Activated gamma-delta T cell treated with Interleukin-2 at 50 U/mL for 16 hours (primary cell): ENCODE results near the gene SNX6.
A peak's percentile ranks its signal among the peaks of the same experiment; 100 is the strongest.

Source experiments
- DNase-seq: peaks from one replicate; pipeline ENCODE4 v3.0.0-alpha.2; 2020

The SNX6 gene

DNA sequence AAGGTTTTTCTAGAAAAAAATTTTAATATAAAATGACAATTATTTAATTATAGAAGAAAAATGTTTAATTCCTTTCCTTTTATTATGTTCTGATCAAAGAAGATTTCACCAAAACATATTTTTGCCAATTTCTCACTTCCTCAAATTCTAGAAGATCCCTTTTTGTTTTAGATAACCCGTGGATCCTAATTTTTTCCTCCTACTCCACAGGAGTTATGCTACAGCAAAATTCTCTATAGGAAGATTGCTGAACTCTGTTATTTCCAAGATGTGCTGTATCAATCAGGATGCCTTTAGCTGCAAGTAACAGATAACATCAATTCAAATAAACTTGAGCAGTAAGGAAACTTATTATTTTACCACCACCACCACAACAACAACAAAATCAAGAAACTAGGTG, 3.8 kb upstream of the SNX6 start:
- DNase-seq = no peak

DNA sequence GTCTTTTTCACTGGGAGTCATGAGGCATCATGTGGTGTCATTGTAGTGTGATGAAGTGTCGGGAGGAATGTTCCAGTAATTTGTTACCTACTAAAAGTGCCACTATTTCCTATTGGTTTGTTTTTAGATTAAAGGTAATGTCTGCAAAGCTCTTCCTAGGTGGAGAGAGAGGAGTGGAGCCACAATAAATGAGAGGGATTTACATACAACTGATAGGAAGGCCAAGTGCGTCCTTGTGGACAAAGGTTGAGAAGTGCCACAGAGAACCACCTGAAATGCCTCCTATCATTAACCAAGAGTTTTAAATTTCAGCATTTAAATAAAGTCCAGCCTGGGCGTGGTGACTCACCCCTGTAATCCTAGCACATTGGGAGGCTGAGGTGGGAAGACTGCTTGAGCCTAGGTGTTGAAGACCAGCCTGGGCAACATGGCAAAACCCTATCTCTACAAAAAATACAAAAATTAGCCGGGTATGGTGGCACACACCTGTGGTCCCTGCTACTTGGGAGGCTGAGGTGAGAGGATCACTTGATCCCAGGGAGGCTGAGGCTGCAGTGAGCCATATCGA, 2.5 kb upstream of the SNX6 start:
- DNase-seq = no peak

GRCh38 chr14:34629344-34629656, 648 bp downstream of the SNX6 start:
- no peak for DNase-seq

GRCh38 chr14:34628681-34629135, 1.2 kb downstream of the SNX6 start:
- peak; percentile 12 for DNase-seq

DNA sequence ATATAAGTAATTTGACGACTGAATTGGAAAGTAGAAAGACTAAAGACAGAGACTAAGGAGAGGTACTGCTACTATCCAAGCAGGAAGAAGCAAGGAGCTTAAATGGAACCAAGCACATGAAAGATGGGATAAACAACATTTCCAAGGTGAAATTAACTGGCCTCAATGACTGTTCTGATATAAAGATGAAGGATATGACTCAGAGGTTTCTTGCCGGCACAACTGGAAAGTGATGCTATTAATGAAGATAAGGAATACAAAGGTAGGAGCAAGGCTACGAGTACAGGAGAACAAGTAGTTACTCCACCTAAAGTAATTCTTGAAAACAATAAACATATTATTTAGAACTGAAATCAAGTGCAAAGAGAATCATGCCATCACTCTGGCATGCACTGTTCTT, 6.4 kb downstream of the SNX6 start:
- no peak for DNase-seq

- no peak for DNase-seq
Measured at GRCh38 chr14:34620839-34621238, 9.1 kb downstream of the SNX6 start.

- DNase-seq = no peak
Measured at GRCh38 chr14:34620115-34620514, 9.8 kb downstream of the SNX6 start.

DNA sequence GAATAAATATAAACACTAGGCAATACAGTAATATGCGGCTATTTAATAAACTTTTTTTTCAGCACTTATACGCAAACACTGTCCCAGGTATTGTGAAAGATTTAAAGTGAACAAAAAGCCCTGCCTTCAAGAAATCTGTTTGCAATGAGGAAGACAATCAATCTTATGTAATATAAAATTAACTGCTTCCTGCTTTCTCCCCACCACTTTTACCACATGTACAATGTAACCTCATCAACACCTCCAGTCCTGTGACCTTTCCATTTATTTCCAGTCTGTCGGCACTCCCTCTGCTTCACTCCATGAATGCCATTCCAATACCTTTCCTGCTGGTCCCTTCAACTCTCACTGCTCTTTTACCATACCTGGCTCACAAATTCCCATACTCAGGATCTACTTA, 10.5 kb downstream of the SNX6 start:
- DNase-seq = no peak

DNA sequence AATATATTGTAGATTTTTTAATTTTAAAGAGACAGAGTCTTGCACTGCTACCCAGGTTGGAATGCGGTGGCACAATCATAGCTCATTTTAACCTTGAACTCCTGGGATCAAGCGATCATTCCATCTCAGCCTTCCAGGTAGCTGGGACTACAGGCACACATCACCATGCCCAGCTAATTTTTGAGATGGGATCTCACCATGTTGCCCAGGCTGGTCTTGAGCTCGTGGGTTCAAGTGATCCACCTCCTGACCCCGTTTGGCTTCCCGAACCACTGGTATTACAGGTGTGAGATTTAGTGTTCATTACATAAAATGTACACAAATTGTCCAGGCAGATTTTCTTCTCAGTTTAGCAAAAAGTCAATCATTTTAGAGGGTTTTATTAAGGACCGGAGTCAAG, 13.6 kb downstream of the SNX6 start:
- DNase-seq = no peak

DNA sequence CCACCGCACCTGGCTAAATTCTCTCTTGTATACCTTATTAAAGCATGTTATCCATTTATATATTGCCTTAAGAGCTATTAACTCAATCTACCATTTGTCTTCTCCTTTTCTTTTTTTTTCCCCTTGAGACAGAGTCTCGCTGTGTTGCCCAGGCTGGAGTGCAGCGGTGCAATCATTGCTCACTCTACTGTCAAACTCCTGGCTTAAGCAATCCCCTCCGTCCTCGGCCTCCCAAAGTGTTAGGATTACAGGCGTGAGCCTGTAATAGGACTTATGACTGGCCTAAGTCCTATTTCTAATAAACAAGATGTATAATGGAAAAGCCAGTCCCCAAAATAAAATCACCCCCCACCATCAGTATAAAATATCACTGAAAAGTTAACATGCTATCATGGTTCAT, 14.4 kb downstream of the SNX6 start:
- DNase-seq = no peak

- no peak for DNase-seq
Measured at GRCh38 chr14:34614638-34615037, 15.3 kb downstream of the SNX6 start.

DNA sequence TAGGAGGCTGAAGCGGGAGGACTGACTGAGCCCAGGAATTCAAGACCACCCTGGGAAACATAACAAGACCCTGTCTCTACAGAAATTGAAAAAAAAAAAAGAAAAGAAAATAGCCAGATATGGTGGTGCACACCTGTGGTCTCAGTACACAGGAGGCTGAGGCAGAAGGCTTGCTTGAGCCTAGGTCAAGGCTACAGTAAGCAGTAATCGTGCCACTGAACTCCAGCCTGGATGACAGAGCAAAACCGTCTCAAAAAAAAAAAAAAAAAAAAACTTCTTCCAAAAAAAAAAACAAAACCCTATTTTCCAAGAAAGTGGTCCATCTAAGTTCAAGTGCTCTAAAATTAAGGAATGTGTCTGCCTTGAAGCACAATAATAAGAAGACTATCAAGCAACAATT, 19.8 kb downstream of the SNX6 start:
- no peak for DNase-seq

DNA sequence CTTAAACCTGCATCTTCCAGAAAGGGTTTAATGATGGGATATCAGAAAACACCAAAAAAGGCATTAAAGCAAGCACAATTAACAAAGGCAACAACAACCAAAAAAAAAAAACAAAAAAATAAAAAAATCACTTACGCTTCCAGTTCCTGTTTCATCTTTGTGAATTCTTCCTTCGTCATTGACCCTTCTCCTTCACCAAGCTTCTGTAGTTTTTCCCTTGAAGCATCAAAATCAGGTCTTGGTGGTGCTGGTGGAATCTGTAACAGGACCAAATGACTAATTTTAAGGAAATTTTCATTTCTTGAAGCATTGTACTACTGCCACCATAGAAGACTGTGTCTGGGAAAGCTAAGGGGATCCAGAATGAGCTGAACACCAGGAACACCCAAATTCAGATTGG, 24.5 kb downstream of the SNX6 start:
- no peak for DNase-seq

- no peak for DNase-seq
Measured at GRCh38 chr14:34604995-34605394, 25.0 kb downstream of the SNX6 start.

- no peak for DNase-seq
Measured at GRCh38 chr14:34596891-34597290, 33.1 kb downstream of the SNX6 start.

- DNase-seq = no peak
Measured at GRCh38 chr14:34593740-34594375, 36.1 kb downstream of the SNX6 start.

- DNase-seq = no peak
Measured at GRCh38 chr14:34592623-34593022, 37.3 kb downstream of the SNX6 start.

DNA sequence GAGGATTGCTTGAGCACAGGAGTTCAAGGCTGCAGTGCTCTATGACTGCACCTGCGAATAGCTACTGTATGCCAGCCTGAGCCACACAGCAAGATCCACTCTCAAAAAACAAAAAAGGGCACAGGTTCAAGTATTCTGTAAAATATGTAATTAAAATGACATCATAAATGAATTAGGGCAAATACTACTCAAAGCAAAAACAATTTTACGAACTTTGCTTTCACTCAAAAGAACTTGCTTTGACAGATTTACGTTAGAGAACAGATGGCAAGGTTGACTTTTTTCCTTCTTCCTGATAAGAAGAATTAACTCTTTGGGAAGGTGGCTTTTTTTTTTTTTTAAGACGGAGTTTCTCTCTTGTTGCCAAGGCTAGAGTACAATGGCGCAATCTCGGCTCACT, 46.4 kb downstream of the SNX6 start:
- DNase-seq = no peak

GRCh38 chr14:34582117-34582680, 47.7 kb downstream of the SNX6 start:
- no peak for DNase-seq

DNA sequence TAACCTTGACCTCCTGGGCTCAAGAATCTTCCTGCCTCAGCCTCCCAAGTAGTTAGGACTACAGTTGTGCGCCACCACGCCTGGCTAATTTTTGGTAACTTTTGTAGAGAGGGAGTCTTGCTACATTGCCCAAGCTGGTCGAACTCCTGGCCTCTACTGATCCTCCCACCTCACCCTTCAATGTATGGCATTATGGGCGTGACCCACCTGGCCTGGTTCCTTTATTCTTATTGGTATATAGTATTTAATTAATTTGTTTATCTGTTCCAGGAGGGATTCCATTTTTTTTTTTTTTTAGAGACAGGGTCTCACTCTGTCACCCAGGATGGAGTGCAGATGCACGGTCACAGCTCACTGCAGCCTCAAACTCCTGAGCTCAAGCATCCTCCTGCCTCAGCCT, 49.6 kb downstream of the SNX6 start:
- no peak for DNase-seq

DNA sequence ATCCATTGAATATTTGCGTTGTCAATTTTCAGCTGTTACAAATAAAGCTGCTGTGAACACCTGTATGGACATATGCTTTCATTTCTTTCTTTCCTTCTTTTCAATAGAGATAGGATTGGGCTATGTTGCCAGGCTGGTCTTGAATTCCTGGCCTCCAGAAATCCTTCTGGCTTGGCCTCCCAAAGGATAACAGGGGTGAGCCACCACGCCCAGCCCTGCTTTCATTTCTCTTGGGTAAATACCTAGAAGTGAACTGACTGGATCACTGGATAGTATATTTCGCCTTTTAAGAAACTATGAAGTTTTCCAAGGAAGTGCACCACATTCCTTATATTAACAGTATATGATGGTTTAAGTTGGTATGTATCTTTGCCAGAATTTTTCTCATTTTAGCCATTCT, 58.2 kb downstream of the SNX6 start:
- DNase-seq = no peak

DNA sequence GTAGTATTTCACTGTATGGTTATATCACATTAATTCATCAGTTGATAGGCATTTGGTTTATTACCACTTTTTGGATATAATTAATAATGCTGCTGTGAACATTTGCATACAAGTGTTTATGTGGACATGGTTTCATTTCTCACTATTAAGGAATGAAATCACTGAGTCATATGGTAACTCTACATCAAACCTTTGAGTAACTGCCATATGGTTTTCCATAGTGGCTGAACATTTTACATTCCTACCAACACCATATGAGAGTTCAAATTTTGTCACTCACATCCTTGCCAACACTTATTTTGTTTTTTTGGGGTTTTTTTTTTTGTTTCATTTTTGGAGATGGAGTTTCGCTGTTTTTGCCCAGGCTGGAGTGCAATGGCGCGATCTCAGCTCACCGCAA, 60.2 kb downstream of the SNX6 start:
- DNase-seq = no peak

DNA sequence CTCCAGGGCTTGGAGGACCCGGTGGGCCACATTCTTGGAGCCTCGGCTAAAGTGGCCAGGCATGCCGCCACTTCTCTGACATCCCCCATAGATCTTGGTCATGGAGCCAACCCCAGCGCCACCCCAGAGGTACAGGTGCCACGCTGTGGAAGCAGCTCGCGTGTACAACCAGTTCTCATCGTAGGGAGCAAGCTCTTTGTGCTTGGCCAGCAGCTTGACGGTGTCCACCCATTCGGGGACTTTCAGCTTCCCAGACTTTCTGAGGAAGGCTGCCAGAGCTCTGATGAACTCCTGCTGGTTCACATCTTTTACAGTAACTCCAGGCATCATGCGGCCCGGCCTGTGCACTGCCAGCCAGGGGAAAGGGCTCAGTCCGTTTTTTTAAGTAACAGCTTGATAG, 61.1 kb downstream of the SNX6 start:
- no peak for DNase-seq

DNA sequence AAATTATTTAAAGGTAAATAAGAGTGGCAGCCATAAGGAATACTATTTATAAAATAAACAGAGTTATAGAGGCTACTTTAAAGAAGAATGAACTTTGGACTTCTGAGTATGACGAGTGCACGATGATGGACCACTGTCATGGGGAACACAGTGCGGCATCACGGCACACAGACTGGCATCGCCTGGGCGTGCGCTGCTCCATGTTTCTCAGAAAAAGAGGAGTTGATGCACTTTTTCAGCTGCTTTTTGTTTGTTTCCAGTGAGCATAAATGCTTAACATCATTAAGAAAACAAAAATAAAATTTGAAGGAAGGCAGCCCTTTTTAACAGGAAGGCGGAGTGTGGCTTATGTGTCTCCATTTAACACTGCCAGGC, 67.2 kb downstream of the SNX6 start:
- no peak for DNase-seq
